ENCODE measurements around the gene KDM4C.

DNA sequence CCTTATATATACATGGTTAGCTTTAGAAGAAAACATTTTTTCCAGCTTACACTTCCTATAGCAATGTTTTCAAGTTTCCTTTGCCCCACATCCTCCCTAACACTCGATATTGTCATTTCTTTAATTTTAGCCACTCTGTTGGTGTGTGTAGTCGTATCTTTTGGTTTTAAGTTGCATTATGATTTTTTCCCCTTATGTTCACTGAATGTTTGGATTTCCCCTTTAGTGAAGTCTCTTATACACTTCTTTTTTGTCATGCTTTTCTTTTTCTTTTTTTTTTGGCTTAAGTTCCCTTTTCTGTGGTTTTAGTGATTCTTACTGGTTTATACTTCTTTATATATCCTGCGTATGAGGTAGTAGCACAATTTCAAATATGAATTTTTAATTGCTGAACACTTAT lies 58.8 kb downstream of the KDM4C start:
- TF ChIP-seq CTCF (IDR thresholded peaks at IDR 0.05), result no peak
- no peak for TF ChIP-seq POLR2A (IDR thresholded peaks at IDR 0.05)

All from heart left ventricle (tissue), 13 donors.